ENCODE data around the gene RFX2. TPM values are rescaled to one million over a fixed set of nuclear protein-coding genes. Genes with fewer than 3 reads are reported as not detected.

Gene RFX2
- polyA plus RNA-seq, 2 of the 4 experiments (the other 2 are of a cell fraction): 3.7 to 3.9 TPM

DNA sequence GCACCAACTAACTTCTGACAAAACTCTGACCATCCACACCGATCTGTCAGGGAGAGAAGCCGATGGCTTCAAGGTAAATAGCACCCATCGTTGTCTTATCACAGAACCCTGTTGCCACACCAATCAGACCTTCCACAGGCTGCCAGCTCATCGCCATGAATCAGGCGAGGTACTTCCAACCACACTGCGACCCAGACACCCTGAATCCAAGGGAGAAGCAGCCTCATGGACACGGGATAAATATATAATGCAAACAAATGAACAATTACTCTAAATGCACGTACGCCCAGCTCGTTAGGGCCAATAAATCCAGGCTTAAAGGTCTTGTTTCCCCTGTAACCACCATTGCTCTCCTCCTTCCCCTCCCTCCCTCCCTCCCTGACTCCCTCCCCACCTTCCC lies 153.1 kb downstream of the RFX2 start:
- Histone ChIP-seq H3K4me1 (peaks cover 32% of the 10 kb centered on the region; the same call in 2 of the 3 replicates), H3K9me3 (no peaks in the 10 kb centered on the region), H3K27ac (no peak overlapping the region), H3K4me2 (no peak overlapping the region), H3K4me3 (no peak overlapping the region)
- POLR2A ChIA-PET: no interaction called here
- WGBS (ENCODE audit: missing lambda C conversion rate): 81% methylated on average over 10 of the region's 10 CpGs
- CTCF ChIA-PET: interaction anchor here (3.0 kb wide), 1 partner anchor 10 kb away, joined by 17 read pairs; no protein-coding TSS in a partner anchor
- FAIRE-seq (no peak), ATAC-seq (no peak; a peak in 1 of 6 replicates), DNase-seq (ENCODE audit: low read depth in 1 of 2, low spot score in 1 of 2) (no peak)
- TF ChIP-seq, protein P1, sequence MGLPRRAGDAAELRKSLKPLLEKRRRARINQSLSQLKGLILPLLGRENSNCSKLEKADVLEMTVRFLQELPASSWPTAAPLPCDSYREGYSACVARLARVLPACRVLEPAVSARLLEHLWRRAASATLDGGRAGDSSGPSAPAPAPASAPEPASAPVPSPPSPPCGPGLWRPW (IDR thresholded peaks at IDR 0.05): no peak
- TF ChIP-seq, protein P2, sequence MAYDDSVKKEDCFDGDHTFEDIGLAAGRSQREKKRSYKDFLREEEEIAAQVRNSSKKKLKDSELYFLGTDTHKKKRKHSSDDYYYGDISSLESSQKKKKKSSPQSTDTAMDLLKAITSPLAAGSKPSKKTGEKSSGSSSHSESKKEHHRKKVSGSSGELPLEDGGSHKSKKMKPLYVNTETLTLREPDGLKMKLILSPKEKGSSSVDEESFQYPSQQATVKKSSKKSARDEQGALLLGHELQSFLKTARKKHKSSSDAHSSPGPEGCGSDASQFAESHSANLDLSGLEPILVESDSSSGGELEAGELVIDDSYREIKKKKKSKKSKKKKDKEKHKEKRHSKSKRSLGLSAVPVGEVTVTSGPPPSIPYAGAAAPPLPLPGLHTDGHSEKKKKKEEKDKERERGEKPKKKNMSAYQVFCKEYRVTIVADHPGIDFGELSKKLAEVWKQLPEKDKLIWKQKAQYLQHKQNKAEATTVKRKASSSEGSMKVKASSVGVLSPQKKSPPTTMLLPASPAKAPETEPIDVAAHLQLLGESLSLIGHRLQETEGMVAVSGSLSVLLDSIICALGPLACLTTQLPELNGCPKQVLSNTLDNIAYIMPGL (CRISPR knock-in tag; IDR thresholded peaks at IDR 0.05; ENCODE audit: borderline replicate concordance): no peak
- TF ChIP-seq ESRRA (IDR thresholded peaks at IDR 0.05; ENCODE audit: borderline replicate concordance, low read length) (no peak), POLR2AphosphoS2 (conservative IDR thresholded peaks at IDR 0.05; ENCODE audit: low read length) (no peak), JUNB (IDR thresholded peaks at IDR 0.05) (no peak), MYC (IDR thresholded peaks at IDR 0.05; ENCODE audit: borderline replicate concordance, low read length) (no peak), POLR2A (IDR thresholded peaks at IDR 0.05; ENCODE audit: low read length) (no peak), NR3C1 (IDR thresholded peaks at IDR 0.05) (no peak), RCOR1 (IDR thresholded peaks at IDR 0.05; ENCODE audit: low read depth, low read length) (no peak), ZFP36 (IDR thresholded peaks at IDR 0.05; ENCODE audit: borderline replicate concordance, partially characterized antibody) (no peak), TP53 (CRISPR knock-in tag; IDR thresholded peaks at IDR 0.05) (no peak), EP300 (IDR thresholded peaks at IDR 0.05) (no peak), HDAC2 (IDR thresholded peaks at IDR 0.05) (no peak)

DNA sequence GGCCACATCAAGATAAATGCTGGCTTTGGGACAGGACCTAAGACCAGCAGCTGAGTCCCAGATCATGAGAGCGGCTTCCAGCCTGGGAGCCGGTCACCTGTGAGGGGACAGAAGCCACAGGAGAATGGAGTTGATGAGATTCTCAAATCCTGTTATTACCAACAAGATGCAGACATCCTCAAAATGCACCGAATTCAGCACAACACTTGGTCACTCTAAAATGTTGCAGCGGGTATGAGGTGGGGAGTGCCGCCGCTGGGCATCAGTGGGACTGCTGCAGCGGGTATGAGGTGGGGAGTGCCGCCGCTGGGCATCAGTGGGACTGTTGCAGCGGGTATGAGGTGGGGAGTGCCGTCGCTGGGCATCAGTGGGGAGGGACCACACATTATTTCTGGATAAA lies 153.6 kb downstream of the RFX2 start:
- CTCF ChIA-PET: interaction anchor here (0.8 to 3.0 kb wide), 2 partner anchors 11 to 37 kb away, joined by 3 to 17 read pairs; no protein-coding TSS in a partner anchor
- Histone ChIP-seq H3K4me2 (no peak overlapping the region), H3K4me3 (no peak overlapping the region), H3K9me3 (no peaks in the 10 kb centered on the region), H3K27ac (no peak overlapping the region), H3K4me1 (peaks cover 30% of the 10 kb centered on the region; the same call in 2 of the 3 replicates)
- POLR2A ChIA-PET: no interaction called here
- ATAC-seq (no peak; a peak in 1 of 6 replicates), DNase-seq (ENCODE audit: low read depth in 1 of 2, low spot score in 1 of 2) (no peak), FAIRE-seq (no peak)
- no peak for TF ChIP-seq TFCP2L1 (CRISPR knock-in tag; IDR thresholded peaks at IDR 0.05)
- no peak for TF ChIP-seq CBX2 (IDR thresholded peaks at IDR 0.05; ENCODE audit: borderline replicate concordance, low read depth)
- TF ChIP-seq NPAS2 (CRISPR knock-in tag; IDR thresholded peaks at IDR 0.05; ENCODE audit: borderline replicate concordance): no peak
- TF ChIP-seq HDAC2 (IDR thresholded peaks at IDR 0.05): no peak
- no peak for TF ChIP-seq ZFP36 (IDR thresholded peaks at IDR 0.05; ENCODE audit: borderline replicate concordance, partially characterized antibody)
- TF ChIP-seq, protein P3, sequence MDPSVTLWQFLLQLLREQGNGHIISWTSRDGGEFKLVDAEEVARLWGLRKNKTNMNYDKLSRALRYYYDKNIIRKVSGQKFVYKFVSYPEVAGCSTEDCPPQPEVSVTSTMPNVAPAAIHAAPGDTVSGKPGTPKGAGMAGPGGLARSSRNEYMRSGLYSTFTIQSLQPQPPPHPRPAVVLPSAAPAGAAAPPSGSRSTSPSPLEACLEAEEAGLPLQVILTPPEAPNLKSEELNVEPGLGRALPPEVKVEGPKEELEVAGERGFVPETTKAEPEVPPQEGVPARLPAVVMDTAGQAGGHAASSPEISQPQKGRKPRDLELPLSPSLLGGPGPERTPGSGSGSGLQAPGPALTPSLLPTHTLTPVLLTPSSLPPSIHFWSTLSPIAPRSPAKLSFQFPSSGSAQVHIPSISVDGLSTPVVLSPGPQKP (IDR thresholded peaks at IDR 0.05; ENCODE audit: low read depth, low read length): no peak
- TF ChIP-seq CHD4 (IDR thresholded peaks at IDR 0.05; ENCODE audit: borderline replicate concordance): no peak
- TF ChIP-seq, protein P2 (CRISPR knock-in tag; IDR thresholded peaks at IDR 0.05; ENCODE audit: borderline replicate concordance): no peak
- TF ChIP-seq GATA3 (IDR thresholded peaks at IDR 0.05; ENCODE audit: borderline replicate concordance): no peak
- WGBS (ENCODE audit: missing lambda C conversion rate): 96% methylated on average over 12 of the region's 12 CpGs
